GM21526 (cell line): Measurements from ENCODE around the gene BOD1L2.

ENCODE experiments used
- ATAC-seq: cut with Tn5 transposase; IDR thresholded peaks from one replicate; pipeline ENCODE4 v1.9.1; 2021; ENCODE audit warnings: moderate library complexity; ENCODE audit not compliant: unreplicated experiment, low FRiP score

BOD1L2 gene

DNA sequence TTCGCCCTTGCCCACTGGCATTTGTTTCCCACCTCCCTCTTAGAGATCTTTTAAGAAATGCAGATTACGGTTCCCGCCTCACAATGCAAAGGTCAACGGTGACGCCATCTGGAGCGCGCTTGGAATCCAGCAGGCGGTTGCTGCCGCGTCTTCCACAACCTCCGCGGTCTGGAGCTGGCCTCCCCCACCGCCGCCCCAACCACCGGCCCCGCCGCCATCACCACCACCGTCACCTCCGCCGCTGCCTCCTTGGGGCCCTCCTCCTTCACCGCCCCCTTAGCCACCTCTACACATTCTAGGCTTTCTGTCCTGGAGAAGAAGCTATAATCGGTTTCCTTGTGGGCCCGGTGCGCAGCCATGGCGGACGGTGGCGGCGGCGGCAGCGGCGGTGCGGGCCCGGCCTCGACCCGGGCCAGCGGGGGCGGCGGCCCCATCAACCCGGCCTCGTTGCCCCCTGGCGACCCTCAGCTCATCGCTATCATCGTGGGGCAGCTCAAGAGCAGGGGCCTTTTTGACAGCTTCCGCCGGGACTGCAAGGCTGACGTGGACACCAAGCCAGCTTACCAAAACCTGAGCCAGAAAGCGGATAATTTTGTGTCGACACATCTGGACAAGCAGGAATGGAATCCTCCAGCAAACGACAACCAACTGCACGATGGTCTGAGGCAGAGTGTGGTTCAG lies at the start of gene BOD1L2:
TSS of gene BOD1L2 (plus strand) at position 132 of the 681 bp plus-strand sequence. CDS start at position 358, 226 bp downstream.
- ATAC-seq = no peak

DNA sequence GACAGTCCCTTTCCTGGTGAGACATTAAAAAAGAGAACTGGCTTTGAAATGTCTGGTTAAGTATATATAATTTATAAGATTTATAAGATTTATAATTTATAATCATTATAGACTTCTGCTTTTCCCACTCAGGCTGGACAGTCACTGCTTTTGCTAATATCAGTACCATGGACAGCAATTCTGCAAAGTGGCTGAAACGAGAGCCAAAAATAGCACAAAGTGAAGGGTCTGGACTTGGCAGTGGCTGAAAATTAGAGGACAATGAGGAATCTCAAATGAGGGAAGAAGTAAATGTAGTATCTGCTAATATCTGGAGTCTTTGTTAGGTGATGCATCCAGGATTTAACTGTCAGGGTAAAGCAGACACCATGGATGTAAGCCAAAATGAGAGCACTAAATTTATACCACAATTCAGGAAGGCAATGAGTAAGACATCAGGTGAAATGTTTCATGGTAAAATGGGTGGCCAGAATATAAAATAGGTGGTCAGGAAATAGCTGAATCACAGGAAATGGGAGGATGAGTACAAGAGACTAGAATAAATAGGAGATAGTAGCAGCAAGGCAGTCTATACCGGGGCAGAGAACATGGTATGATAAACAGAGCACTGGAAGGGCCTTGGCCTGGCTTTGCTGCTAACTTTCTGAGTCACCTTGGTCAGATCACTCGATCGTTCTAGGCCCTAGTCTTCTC lies 39.6 kb upstream of the BOD1L2 start:
- no peak for ATAC-seq

DNA sequence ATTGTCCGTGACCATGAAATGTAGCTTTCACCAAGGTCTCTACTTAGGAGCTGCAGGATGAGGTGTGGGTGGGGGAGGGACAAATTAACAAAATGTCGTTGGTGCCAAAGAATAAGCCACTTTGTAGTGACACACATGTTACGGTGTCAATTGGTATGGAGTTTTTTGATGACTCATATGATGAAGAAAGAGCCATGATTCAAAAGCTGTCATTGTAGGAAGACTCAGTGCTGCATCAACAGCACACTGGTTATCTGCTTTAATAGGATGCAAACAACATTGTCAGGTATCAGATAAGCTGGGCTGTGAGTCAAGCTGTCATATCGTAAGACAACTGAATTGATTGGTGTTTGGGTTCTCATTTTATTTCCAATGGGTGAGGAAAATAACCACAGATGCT lies 36.6 kb upstream of the BOD1L2 start:
- ATAC-seq = no peak

DNA sequence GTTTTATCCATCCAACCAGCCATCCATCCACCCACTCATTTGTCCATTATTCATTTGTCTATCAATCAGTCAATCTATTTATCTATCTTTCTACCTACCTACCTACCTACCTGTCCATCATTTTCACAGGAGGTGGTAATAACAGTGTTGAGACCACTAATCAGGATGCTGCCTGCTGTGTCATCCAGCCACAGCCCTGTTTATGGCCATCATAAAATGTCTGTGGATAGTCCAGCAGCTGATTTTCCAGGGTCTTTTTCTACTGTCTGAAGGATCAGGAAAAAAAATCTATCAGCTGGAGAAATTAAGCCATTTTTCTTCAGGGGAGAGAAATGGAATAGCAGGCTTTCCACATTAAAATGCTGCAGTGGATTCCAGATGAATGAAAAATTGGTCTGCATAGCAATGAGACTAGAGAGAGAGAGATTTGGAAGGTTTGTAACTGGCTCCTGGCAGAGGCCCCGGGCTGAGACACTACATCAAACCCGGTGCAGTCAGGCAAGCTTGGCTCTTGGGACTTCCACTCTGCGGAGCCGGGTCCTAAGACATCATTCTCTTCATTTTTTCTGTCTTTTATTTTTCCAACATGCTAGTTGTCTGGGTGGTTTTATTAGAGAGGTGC lies 33.0 kb upstream of the BOD1L2 start:
- no peak for ATAC-seq

DNA sequence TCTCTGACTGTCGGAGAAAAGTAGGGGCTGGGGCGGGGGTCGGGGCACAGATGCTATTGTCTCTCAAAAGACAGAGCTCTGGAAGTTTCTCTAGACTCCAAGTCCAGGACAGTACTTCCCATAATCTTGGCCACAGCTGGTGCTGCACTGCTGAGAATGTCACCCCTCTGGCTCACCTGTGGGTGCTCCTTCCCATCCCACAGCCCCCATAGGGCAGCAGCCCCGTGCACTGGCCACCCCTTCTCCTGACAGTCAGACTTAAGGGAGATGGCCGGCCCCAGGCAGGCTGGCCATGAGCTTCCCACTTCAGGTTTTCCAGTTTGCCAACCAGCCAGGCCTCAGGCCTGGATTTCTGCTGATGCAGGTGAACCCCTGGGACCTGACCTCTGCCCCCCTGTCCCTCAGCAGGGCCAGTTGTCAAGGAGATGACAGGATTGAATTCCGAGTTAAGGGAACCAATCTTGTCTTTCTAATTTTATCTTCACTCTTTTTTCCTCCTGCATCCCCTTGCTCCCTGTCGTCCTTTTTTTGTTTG lies 30.2 kb upstream of the BOD1L2 start:
- no peak for ATAC-seq

DNA sequence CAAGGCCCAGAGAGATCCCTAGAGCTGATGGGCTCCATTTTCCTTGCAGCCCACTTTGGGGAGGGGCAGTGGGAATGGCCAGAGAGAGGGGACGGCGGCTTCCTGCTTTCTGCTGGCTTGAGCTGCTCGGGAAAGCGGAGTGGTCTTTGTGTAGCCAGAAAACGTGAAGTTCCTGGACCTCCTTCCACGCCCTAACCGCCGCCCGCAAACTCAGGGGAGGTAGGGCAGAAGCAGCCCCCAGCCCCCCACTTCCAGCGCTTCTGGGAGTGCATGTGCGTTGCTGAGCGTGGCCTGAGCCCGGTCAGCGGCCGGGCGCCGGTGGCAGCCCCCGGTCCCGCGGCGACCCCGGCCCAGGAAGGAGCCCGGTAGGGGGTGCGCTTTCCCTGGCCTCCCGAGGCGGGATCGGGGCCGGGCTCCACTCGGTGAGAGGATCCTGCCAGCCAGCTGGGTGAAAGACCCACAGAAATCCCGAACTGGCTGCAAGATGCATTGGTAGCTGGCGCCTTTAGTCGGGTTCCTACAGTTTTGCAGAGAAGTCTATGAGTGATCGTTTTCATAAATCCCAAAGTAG lies 25.3 kb upstream of the BOD1L2 start:
- ATAC-seq = no peak

DNA sequence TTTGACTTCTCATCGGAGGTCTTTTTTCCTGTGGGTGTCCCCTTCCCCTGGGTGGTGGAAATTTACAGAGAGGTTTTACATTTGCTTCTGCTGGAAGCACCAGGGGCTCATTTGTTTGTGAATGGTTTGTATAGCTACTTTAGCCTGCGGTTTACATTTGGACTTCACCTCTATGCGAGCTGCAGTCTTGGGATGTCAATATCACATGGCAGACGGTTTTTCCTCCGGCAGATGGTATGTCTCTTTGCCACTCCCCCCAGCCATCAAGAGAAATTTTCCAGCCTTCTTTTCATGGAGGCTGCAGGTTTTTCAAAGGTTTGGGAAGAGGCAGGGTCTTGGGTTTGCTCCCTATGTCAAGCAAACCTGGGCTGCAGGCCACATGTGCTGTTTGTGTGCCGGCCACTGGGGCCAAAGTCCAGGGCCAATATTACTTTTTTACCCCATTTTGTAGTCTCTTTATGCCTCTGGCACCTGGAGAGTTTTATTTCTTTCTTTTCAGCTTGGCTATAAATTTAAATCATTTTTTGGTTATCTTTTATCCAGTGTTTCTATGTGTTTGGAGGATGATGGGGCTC lies 23.9 kb upstream of the BOD1L2 start:
- ATAC-seq = no peak

DNA sequence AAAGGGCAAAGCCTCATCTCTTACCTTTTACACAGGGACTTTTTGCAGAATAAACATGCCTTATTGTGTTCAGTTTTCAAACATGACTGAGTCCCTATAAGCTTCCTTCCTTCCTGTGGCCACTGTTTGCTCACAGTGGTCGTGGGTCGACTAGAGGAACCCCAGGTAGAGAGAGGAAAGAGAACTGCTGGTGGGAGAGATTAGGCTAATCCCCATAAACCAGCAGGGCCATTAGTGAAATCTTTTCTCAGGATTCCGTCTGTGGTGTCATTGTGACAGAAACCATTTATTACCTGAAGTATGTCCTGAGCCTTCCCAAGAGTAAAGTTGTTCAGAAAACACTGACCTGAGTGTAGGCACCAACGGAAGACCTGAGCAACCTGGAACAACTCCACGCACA lies 21.3 kb upstream of the BOD1L2 start:
- no peak for ATAC-seq

DNA sequence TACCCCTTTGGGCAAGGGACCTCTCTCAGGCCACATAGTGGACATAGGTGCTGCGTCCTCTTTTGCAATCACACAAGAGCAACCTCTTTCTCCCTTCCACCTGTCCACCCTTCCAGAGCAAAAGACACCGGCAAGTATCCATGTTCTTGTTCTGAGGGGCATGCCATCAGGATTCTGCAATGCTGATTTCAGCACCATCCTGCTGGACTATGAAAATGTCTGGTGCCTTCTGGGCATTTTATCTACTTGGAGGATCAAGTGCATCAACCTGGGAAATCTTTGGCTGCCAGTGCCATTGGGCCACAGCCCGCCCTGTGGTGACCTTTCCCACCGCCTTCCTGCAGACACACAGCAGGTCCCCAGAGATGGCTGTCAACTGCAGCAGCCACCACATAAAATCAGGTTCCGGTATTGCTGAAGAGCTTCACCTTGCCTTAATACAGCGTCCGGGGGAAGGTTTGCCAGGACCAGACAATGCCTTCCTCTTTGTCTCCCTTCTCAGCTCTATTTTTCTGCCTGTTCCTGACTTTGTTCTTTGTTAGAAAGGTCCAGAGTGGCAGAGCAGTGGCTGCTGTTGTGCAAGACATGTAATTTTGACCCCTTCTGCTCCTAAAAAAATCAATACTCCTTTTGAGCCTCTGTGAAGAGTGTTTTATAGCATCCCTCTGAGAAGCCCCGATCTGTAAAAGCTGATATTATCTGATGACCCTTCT lies 18.5 kb upstream of the BOD1L2 start:
- no peak for ATAC-seq

DNA sequence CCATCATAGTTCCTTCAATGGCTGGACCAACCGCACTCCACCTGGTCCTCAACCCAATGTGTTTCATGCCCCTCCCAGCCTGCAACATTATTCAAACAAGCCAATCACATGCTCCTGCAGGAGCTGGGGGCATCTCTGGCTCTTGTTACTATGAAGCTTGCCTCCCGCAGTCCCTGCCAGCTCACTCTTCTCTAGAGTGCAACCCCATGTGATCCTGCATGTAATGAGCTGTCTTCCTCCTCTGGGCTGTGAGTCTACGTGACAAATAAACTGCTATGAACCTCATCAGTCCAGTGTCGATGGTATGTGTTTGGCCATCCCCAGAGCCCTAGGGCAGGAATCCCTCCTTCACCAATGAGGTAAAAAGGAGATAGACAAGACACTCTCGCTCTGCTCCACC lies 15.8 kb upstream of the BOD1L2 start:
- no peak for ATAC-seq

DNA sequence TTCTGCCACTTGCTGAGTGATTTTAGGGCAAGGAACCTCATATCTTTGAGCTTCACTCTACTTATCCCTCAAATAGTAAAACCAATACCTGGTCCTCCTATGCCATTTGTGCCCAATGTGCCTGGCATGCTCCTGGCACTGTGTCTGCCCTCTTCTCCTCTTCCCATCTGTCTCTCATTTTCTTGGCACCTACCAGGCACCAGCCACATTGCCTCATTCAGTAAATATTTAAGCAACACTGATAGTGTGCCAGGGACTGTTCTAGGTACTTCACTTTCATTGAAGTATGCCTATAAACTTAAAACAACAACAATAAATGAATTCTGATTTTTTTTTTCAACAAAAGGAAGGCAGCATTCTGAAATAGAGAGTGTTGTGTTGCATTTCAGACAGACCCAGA lies 15.1 kb upstream of the BOD1L2 start:
- ATAC-seq = no peak

DNA sequence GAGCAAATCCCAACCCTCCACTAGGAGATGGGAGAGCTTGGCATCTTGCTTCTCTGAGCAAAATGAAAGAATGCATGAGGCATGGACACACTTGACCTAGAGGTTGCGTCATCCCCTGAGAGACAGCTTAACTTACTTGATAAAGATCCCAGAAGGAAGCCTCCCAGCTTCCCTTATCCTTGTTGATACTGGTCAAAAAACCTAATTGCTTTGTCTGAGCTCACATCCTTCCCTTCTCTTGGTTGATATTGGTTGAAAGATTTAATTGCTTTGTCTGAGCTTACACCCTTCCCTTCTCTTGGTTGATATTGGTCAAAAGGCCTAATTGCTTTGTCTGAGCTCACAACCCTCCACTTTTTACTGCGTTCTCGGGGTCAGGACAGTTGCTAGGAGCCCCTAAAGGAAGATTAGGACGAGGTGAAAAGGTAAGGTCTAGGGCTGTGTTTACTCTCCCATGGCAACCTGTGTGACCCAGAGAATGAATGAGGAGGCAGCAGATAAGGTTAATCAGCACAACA lies 12.2 kb upstream of the BOD1L2 start:
- no peak for ATAC-seq

DNA sequence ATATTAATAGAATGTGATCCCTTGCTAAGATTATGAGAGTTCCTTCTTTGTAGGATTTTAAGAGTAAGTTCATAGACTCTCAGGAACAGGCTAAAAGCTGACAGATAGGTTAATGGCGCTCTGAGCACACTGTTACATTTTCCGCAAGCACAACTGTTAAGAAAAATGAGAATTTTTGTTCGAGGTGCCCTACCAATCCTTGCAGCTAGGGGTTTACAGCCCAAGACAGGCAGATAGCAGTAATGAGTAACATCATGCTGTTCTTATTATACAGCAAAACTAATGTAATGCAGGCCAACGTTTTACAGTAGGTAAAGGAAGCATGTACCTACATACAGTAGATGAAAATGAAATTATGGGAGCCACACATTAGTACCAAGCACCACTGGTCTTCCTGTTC lies 11.2 kb upstream of the BOD1L2 start:
- no peak for ATAC-seq

DNA sequence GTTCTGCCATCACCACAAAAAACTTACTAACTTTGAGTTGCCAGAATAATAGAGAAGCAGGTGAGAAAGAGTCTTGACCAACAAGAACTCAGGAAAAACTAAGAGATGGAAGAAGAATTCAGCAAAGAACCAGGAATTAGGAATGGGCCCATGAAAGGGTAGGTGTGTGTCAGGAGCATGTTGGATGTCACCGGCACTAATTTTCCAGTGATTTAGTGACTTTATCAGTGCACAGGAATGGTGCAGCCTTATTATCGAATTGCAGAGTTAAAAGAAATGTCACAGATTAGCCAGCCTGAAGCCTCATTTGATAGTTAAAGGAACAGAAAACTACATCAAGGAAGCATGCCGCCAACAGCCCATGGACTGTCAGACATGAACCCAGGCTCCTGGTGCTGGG lies 9.0 kb upstream of the BOD1L2 start:
- ATAC-seq = no peak

DNA sequence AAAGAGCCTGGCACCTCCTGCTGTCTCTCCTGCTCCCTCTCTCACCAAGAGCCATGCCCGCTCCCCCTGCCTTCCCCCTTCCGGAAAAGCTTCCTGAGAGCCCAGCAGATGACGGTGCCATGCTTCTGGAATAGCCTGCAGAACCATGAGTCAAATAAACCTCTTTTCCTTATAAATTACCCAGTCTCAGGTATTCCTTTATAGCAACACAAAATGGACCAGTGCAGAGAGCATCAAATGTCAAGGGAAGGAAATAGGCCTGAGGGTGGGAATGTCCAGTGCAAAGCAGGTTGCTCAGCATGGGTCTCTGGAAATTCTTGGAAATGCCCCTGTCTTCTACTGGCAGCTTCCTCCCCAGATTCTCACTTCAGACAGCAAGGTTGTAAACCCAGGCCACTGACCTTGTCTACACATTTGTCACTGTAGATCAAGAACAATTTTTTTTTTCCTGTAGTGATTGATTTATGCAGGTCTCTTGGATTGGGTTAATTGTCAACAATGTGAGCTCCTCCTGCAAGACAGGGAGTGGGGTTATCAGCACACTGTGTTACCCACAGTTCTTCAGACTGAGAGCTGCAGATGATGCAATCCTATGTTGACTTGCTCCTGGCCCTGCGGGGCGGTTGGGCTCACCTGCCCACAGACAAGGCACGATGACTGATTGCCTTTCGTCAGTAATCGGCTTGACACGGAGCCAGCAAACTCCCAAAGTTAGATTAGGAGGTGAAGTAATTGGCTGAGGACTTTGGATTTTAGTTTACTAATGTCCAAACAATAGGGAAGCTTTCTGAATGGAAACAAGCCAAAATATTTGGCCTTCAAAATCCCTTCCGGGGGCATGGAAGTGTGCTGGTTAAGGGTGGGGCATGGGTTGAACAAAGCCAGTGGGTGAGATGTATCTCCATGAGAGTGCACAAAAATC lies 5.4 kb upstream of the BOD1L2 start:
- ATAC-seq = no peak

DNA sequence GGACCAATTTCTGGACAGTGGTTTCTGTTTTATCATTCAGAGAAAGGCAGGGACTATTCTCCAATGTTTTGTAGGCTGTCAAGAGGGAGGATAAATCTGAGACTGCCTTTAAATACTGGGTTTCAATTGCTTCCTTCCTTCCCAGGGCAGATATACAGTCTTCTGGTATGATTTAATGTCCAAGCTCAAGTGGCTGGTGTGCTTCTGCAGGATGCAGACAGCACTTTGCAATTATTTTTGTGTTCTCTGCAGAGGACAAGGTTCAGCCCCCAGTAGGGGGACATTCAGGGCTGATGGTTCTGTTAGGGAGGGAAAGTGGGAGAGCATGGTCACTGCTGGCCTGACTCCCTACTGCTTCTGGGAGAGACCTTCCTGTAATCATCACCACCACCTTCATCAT lies 4.6 kb upstream of the BOD1L2 start:
- ATAC-seq = no peak

DNA sequence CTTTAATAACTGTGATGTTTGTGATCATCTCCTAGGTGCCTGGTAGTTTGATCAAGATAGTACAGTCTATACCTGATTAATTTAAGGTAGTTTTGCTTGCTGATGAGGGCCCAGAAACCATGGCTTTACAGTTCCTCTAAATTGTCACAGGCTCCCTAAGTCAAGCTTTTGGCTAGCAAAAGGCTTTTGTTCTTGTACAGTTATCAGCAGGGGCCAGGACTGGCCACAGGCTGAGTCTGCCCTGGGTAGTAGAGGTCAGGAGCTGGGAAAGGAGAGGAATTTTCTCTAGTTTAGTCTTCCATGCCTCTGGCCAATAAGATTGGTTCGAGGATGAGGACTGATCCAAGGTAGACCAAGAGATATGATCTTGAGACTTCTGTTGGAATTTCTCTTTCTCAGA lies 3.6 kb upstream of the BOD1L2 start:
- ATAC-seq = no peak

DNA sequence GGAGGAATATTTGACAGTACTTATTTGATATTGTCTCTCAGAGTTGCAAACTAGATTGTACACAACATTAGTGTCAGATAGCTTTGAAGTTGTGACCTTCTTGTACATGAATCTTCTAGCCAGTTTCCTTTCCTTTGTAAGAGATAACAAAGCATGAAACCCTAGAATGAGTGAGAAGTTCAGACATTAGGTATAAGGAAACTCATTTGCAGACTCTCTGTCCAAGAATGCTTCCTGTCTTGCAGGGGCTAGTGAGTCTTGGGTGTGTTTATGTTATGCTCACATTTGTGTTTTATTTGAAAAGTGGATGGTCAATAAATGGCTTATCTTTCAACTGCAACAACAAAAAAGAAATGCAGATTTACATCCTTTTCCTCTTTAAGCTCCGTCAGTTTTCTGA lies 1.4 kb downstream of the BOD1L2 start:
- ATAC-seq = no peak

DNA sequence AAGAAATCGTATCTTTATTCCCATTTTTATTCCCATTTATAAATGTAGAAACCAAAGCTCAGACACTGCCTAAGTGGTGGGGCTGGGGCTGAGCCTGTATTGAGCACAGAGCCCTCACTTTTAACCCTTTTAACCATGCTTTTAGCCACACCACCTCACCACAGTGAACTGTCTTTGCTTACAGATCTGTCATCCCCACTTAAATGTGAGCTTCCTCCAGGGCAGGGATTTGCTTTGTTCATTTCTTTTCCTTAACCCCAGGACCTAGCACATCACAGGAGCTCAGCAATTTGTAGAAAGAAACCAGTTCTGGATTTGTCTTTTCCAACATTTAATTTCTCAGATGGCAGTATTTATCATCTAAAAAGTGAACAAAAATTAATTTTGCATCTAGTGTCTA lies 2.2 kb downstream of the BOD1L2 start:
- ATAC-seq = no peak
